ENCODE data around the gene RBCK1. TPM values are rescaled to one million over a fixed set of nuclear protein-coding genes. Genes with fewer than 3 reads are reported as not detected.

The RBCK1 gene
- total RNA-seq, 1 donor from 2014 or later, result 108 TPM

GRCh38 chr20:436476-436875 is 28.4 kb downstream of the RBCK1 start:
- H3K4me1 Mint-ChIP-seq (ENCODE audit: low read depth), result no peaks in the 10 kb centered on the region
- H3K9me3 Mint-ChIP-seq (ENCODE audit: low read depth), result no peaks in the 10 kb centered on the region
- no peak overlapping the region for H3K4me3 Mint-ChIP-seq (ENCODE audit: low read depth)
- no peak for DNase-seq (ENCODE audit: low spot score, unreplicated experiment)
- no peak overlapping the region for H3K27ac Mint-ChIP-seq
- TF ChIP-seq CTCF (IDR thresholded peaks at IDR 0.05; ENCODE audit: unreplicated experiment), result no peak
- H3K36me3 Mint-ChIP-seq (ENCODE audit: insufficient read depth), result peaks cover 27% of the 10 kb centered on the region
- no peaks in the 10 kb centered on the region for H3K27me3 Mint-ChIP-seq

GRCh38 chr20:437787-438486 is 29.8 kb downstream of the RBCK1 start:
- Mint-ChIP-seq H3K4me1 (ENCODE audit: low read depth) (no peaks in the 10 kb centered on the region), H3K27ac (no peak overlapping the region), H3K27me3 (no peaks in the 10 kb centered on the region), H3K4me3 (ENCODE audit: low read depth) (no peak overlapping the region), H3K36me3 (ENCODE audit: insufficient read depth) (peaks cover 33% of the 10 kb centered on the region), H3K9me3 (ENCODE audit: low read depth) (no peaks in the 10 kb centered on the region)
- no peak for DNase-seq (ENCODE audit: low spot score, unreplicated experiment)
- no peak for TF ChIP-seq CTCF (IDR thresholded peaks at IDR 0.05; ENCODE audit: unreplicated experiment)

GRCh38 chr20:438571-439469 is 30.7 kb downstream of the RBCK1 start:
- H3K27ac Mint-ChIP-seq, result no peak overlapping the region
- H3K4me3 Mint-ChIP-seq (ENCODE audit: low read depth), result no peak overlapping the region
- H3K27me3 Mint-ChIP-seq, result no peaks in the 10 kb centered on the region
- H3K4me1 Mint-ChIP-seq (ENCODE audit: low read depth), result peaks cover 2% of the 10 kb centered on the region
- TF ChIP-seq CTCF (IDR thresholded peaks at IDR 0.05; ENCODE audit: unreplicated experiment), result no peak
- no peaks in the 10 kb centered on the region for H3K9me3 Mint-ChIP-seq (ENCODE audit: low read depth)
- peaks cover 37% of the 10 kb centered on the region for H3K36me3 Mint-ChIP-seq (ENCODE audit: insufficient read depth)
- DNase-seq (ENCODE audit: low spot score, unreplicated experiment), result no peak

- no peak for DNase-seq (ENCODE audit: low spot score, unreplicated experiment)
- Mint-ChIP-seq H3K9me3 (ENCODE audit: low read depth) (no peaks in the 10 kb centered on the region), H3K27ac (no peak overlapping the region), H3K4me1 (ENCODE audit: low read depth) (peaks cover 5% of the 10 kb centered on the region), H3K36me3 (ENCODE audit: insufficient read depth) (peaks cover 40% of the 10 kb centered on the region), H3K27me3 (no peaks in the 10 kb centered on the region), H3K4me3 (ENCODE audit: low read depth) (no peak overlapping the region)
- no peak for TF ChIP-seq CTCF (IDR thresholded peaks at IDR 0.05; ENCODE audit: unreplicated experiment)
These were observed 32.0 kb downstream of the RBCK1 start for GRCh38 chr20:440148-440547.

GRCh38 chr20:440636-441035 is 32.5 kb downstream of the RBCK1 start:
- H3K4me3 Mint-ChIP-seq (ENCODE audit: low read depth), result no peak overlapping the region
- H3K36me3 Mint-ChIP-seq (ENCODE audit: insufficient read depth), result peaks cover 39% of the 10 kb centered on the region
- no peak for TF ChIP-seq CTCF (IDR thresholded peaks at IDR 0.05; ENCODE audit: unreplicated experiment)
- DNase-seq (ENCODE audit: low spot score, unreplicated experiment), result no peak
- H3K4me1 Mint-ChIP-seq (ENCODE audit: low read depth), result peaks cover 5% of the 10 kb centered on the region
- H3K27ac Mint-ChIP-seq, result no peak overlapping the region
- no peaks in the 10 kb centered on the region for H3K9me3 Mint-ChIP-seq (ENCODE audit: low read depth)
- H3K27me3 Mint-ChIP-seq, result no peaks in the 10 kb centered on the region

All from progenitor cell of endocrine pancreas (in vitro differentiated cells).